OCI-LY3 (cell line): ENCODE data around the gene CPEB2.

Experiments used
- H2AFZ ChIP-seq: fragments of 200-600, 300-600 bp; shearing (Covaris generic); 2 replicates; pipeline ENCODE4 v1.6.0; 2014; ENCODE audit warnings: antibody characterized with exemption, low read depth, low read length
- H3K27ac ChIP-seq: fragments of 200-600, 300-600 bp; sonication (generic); 2 replicates; pipeline ENCODE4 v1.5.1; 2014; ENCODE audit warnings: mild to moderate bottlenecking, low read length, moderate library complexity, mixed read lengths
- H3K27me3 ChIP-seq: fragments of 200-600, 300-600 bp; sonication (generic); 2 replicates; pipeline ENCODE4 v1.6.1; 2014; ENCODE audit warnings: low read depth, low read length, mixed read lengths
- H3K36me3 ChIP-seq: fragments of 200-600, 300-600 bp; sonication (generic); replicated peaks from 2 replicates; pipeline ENCODE3; 2014; ENCODE audit warnings: low read depth, low read length, mixed read lengths
- H3K4me1 ChIP-seq: fragments of 300-600, 200-600 bp; sonication (generic); 2 replicates; pipeline ENCODE4 v1.6.1; 2014; ENCODE audit warnings: low read length, mixed read lengths
- H3K4me2 ChIP-seq: fragments of 200-600, 300-600 bp; sonication (generic); 2 replicates; pipeline ENCODE4 v1.6.1; 2014; ENCODE audit warnings: low read length, mixed read lengths
- H3K4me3 ChIP-seq: fragments of 300-600, 200-600 bp; sonication (generic); 2 replicates; pipeline ENCODE4 v1.5.1; 2014; ENCODE audit warnings: antibody characterized with exemption, mild to moderate bottlenecking, low read length, moderate library complexity
- H3K79me2 ChIP-seq: fragments of 300-600, 200-600 bp; shearing (Covaris generic); 2 replicates; pipeline ENCODE4 v1.6.1; 2014; ENCODE audit warnings: mild to moderate bottlenecking, low read length, mixed read lengths
- H3K9ac ChIP-seq: fragments of 300-600, 200-600 bp; shearing (Covaris generic); 2 replicates; pipeline ENCODE4 v1.6.0; 2014; ENCODE audit warnings: mild to moderate bottlenecking, low read length, moderate library complexity
- H3K9me3 ChIP-seq: fragments of 200-600, 300-600 bp; shearing (Covaris generic); 2 replicates; pipeline ENCODE4 v1.6.1; 2014; ENCODE audit warnings: low read length, mixed read lengths; ENCODE audit not compliant: insufficient read depth
- H4K20me1 ChIP-seq: fragments of 200-600, 300-600 bp; sonication (generic); 2 replicates; pipeline ENCODE4 v1.6.1; 2016; ENCODE audit warnings: low read length, mixed read lengths; ENCODE audit not compliant: insufficient read depth
- CTCF ChIP-seq: fragments of 200-600, 300-600 bp; sonication (generic); IDR thresholded peaks from 2 replicates; pipeline ENCODE4 v1.5.1; 2014; ENCODE audit warnings: antibody characterized with exemption, low read length, low read depth
- EZH2phosphoT487 ChIP-seq: fragments of 200-600 bp; shearing (Covaris generic); IDR thresholded peaks from 2 replicates; pipeline ENCODE4 v1.6.1; 2018; ENCODE audit warnings: antibody characterized with exemption, mixed run types, low read depth

CPEB2 gene

GRCh38 chr4:15013585-15013984 lies 11.3 kb downstream of the CPEB2 start:
- peaks cover 3% of the 10 kb centered on the region for H3K36me3 ChIP-seq
- no peaks in the 10 kb centered on the region; the same call in 1 of the 2 replicates for H3K4me1 ChIP-seq
- H2AFZ ChIP-seq, result no peak overlapping the region
- H3K27me3 ChIP-seq, result no peaks in the 10 kb centered on the region
- H3K4me3 ChIP-seq, result no peak overlapping the region
- no peaks in the 10 kb centered on the region for H3K9me3 ChIP-seq
- H4K20me1 ChIP-seq, result no peaks in the 10 kb centered on the region; the same call in 1 of the 2 replicates
- 0 out of 2 replicates have a peak, but pooled peaks cover 3% of the 10 kb centered on the region for H3K79me2 ChIP-seq
- no peak overlapping the region for H3K4me2 ChIP-seq
- H3K27ac ChIP-seq, result no peak overlapping the region
- no peak for TF ChIP-seq EZH2phosphoT487
- TF ChIP-seq CTCF, result no peak
- no peak overlapping the region for H3K9ac ChIP-seq

GRCh38 chr4:15015170-15015569 lies 12.9 kb downstream of the CPEB2 start:
- Histone ChIP-seq H3K9me3 (no peaks in the 10 kb centered on the region), H3K36me3 (peaks cover 4% of the 10 kb centered on the region), H3K4me2 (no peak overlapping the region), H3K27me3 (no peaks in the 10 kb centered on the region), H3K4me3 (no peak overlapping the region), H4K20me1 (no peaks in the 10 kb centered on the region; the same call in 1 of the 2 replicates), H2AFZ (no peak overlapping the region), H3K79me2 (0 out of 2 replicates have a peak, but pooled peaks cover 1% of the 10 kb centered on the region), H3K4me1 (no peaks in the 10 kb centered on the region; the same call in 1 of the 2 replicates), H3K27ac (no peak overlapping the region), H3K9ac (no peak overlapping the region)
- TF ChIP-seq EZH2phosphoT487 (no peak), CTCF (no peak)

GRCh38 chr4:15018361-15018760 lies 16.1 kb downstream of the CPEB2 start:
- Histone ChIP-seq H3K4me1 (no peaks in the 10 kb centered on the region; the same call in 1 of the 2 replicates), H3K4me3 (no peak overlapping the region), H3K9ac (no peak overlapping the region), H3K27ac (no peak overlapping the region), H3K27me3 (no peaks in the 10 kb centered on the region), H3K9me3 (no peaks in the 10 kb centered on the region), H3K79me2 (no peaks in the 10 kb centered on the region), H4K20me1 (no peaks in the 10 kb centered on the region; the same call in 1 of the 2 replicates), H2AFZ (no peak overlapping the region), H3K4me2 (no peak overlapping the region), H3K36me3 (peaks cover 14% of the 10 kb centered on the region)
- no peak for TF ChIP-seq EZH2phosphoT487
- no peak for TF ChIP-seq CTCF

GRCh38 chr4:15020502-15021286 lies 18.4 kb downstream of the CPEB2 start:
- Histone ChIP-seq H2AFZ (no peak overlapping the region), H4K20me1 (no peaks in the 10 kb centered on the region), H3K79me2 (no peaks in the 10 kb centered on the region), H3K27ac (no peak overlapping the region), H3K9me3 (no peaks in the 10 kb centered on the region), H3K36me3 (peaks cover 22% of the 10 kb centered on the region), H3K4me1 (no peaks in the 10 kb centered on the region; the same call in 1 of the 2 replicates), H3K9ac (no peak overlapping the region), H3K27me3 (no peaks in the 10 kb centered on the region), H3K4me2 (no peak overlapping the region), H3K4me3 (no peak overlapping the region)
- TF ChIP-seq EZH2phosphoT487, result no peak
- TF ChIP-seq CTCF, result no peak
